Occipital lobe (tissue), 2 donors: ENCODE measurements around the gene DGKE. TPM values are rescaled to one million over a fixed set of nuclear protein-coding genes. Genes with fewer than 3 reads are reported as not detected.

ENCODE experiments used
- DNase-seq: peaks from one replicate; lab custom pipeline; 2025; lab: John Stamatoyannopoulos, UW
- total RNA-seq: library from RNA; depleted of rRNA; stranded (reverse); fragments of >200 nt; gene quantifications from one replicate; pipeline ENCODE4 v1.2.3, GENCODE V29; 2014

DGKE gene
- total RNA-seq, 1 donor from 2014 or later = 42.0 TPM

- no peak for DNase-seq
Measured at GRCh38 chr17:56847106-56847505, 13.2 kb downstream of the DGKE start.

- DNase-seq = no peak
Measured at GRCh38 chr17:56849131-56849530, 15.2 kb downstream of the DGKE start.

GRCh38 chr17:56850591-56850990 lies 16.6 kb downstream of the DGKE start:
- DNase-seq = no peak

- DNase-seq = no peak
Measured at GRCh38 chr17:56851008-56851407, 17.1 kb downstream of the DGKE start.

GRCh38 chr17:56861899-56862298 lies 27.9 kb downstream of the DGKE start:
- no peak for DNase-seq

GRCh38 chr17:56863974-56864373 lies 30.0 kb downstream of the DGKE start:
- no peak for DNase-seq

- DNase-seq = no peak
Measured at GRCh38 chr17:56866076-56866475, 32.1 kb downstream of the DGKE start.

GRCh38 chr17:56866496-56866895 lies 32.5 kb downstream of the DGKE start:
- no peak for DNase-seq

- no peak for DNase-seq
Measured at GRCh38 chr17:56867948-56868376, 34.0 kb downstream of the DGKE start.

- DNase-seq = no peak
Measured at GRCh38 chr17:56868716-56869115, 34.8 kb downstream of the DGKE start.

- DNase-seq = no peak
Measured at GRCh38 chr17:56870081-56870651, 36.2 kb downstream of the DGKE start.

GRCh38 chr17:56876766-56877179 lies 42.8 kb downstream of the DGKE start:
- no peak for DNase-seq

- DNase-seq = no peak
Measured at GRCh38 chr17:56879280-56879679, 45.3 kb downstream of the DGKE start.

- no peak for DNase-seq
Measured at GRCh38 chr17:56880133-56880532, 46.2 kb downstream of the DGKE start.

GRCh38 chr17:56880571-56880970 lies 46.6 kb downstream of the DGKE start:
- DNase-seq = no peak

- DNase-seq = no peak
Measured at GRCh38 chr17:56881685-56882295, 47.8 kb downstream of the DGKE start.

GRCh38 chr17:56883616-56884015 lies 49.7 kb downstream of the DGKE start:
- no peak for DNase-seq

GRCh38 chr17:56884483-56885311 lies 50.7 kb downstream of the DGKE start:
- DNase-seq = no peak

GRCh38 chr17:56885312-56885657 lies 51.3 kb downstream of the DGKE start:
- DNase-seq = no peak

GRCh38 chr17:56886288-56886731 lies 52.4 kb downstream of the DGKE start:
- no peak for DNase-seq

- DNase-seq = no peak
Measured at GRCh38 chr17:56887105-56887504, 53.2 kb downstream of the DGKE start.

- no peak for DNase-seq
Measured at GRCh38 chr17:56887552-56888467, 53.9 kb downstream of the DGKE start.
